H9 (cell line): Measurements from ENCODE around the gene WDR75. TPM values are rescaled to one million over a fixed set of nuclear protein-coding genes. Genes with fewer than 3 reads are reported as not detected.

ENCODE experiments used
- DNase-seq: peaks from one replicate; pipeline ENCODE4 v3.0.0-alpha.2; 2017
- H2AFZ ChIP-seq: one replicate; pipeline ENCODE4 v1.6.1; 2013; ENCODE audit warnings: mild to moderate bottlenecking, low read length, control low read depth, moderate library complexity
- H2AK5ac ChIP-seq: 2 replicates; pipeline ENCODE4 v1.6.1; 2013; ENCODE audit warnings: low read length, control low read depth, mixed read lengths; ENCODE audit not compliant: insufficient read length
- H2BK120ac ChIP-seq: one replicate; pipeline ENCODE4 v1.6.1; 2013; ENCODE audit warnings: low read depth, mild to moderate bottlenecking, low read length, control low read depth, inconsistent platforms; ENCODE audit not compliant: poor library complexity, severe bottlenecking
- H2BK12ac ChIP-seq: 2 replicates; pipeline ENCODE4 v1.6.1; 2013; ENCODE audit warnings: low read length, control low read depth, mixed read lengths, low read depth; ENCODE audit not compliant: insufficient read length
- H2BK15ac ChIP-seq: 2 replicates; pipeline ENCODE4 v1.6.1; 2013; ENCODE audit warnings: low read depth, low read length, control low read depth
- H2BK20ac ChIP-seq: one replicate; pipeline ENCODE4 v1.6.1; 2013; ENCODE audit warnings: low read depth, mild to moderate bottlenecking, low read length, control low read depth, inconsistent platforms; ENCODE audit not compliant: poor library complexity, severe bottlenecking
- H2BK5ac ChIP-seq: 2 replicates; pipeline ENCODE4 v1.6.1; 2013; ENCODE audit warnings: low read length, control low read depth, mixed read lengths; ENCODE audit not compliant: insufficient read length
- H3K14ac ChIP-seq: 2 replicates; pipeline ENCODE4 v1.6.1; 2013; ENCODE audit warnings: low read length, control low read depth; ENCODE audit not compliant: insufficient read depth
- H3K18ac ChIP-seq: 2 replicates; pipeline ENCODE4 v1.6.1; 2013; ENCODE audit warnings: low read depth, mild to moderate bottlenecking, mixed read lengths, low read length, control low read depth; ENCODE audit not compliant: insufficient read length
- H3K23ac ChIP-seq: 2 replicates; pipeline ENCODE4 v1.6.1; 2013; ENCODE audit warnings: low read length, control low read depth, mixed read lengths, low read depth; ENCODE audit not compliant: insufficient read length
- H3K23me2 ChIP-seq: 2 replicates; pipeline ENCODE4 v1.6.1; 2013; ENCODE audit warnings: low read depth, mild to moderate bottlenecking, mixed read lengths, low read length, control low read depth; ENCODE audit not compliant: insufficient read length, poor library complexity, severe bottlenecking
- H3K27ac ChIP-seq: 2 replicates; pipeline ENCODE4 v1.5.1; 2013; ENCODE audit warnings: low read length, control low read depth, mixed read lengths, low read depth; ENCODE audit not compliant: insufficient read length
- H3K27me3 ChIP-seq: 2 replicates; pipeline ENCODE4 v1.6.1; 2013; ENCODE audit warnings: low read length, control low read depth, inconsistent platforms; ENCODE audit not compliant: insufficient read depth
- H3K4ac ChIP-seq: 2 replicates; pipeline ENCODE4 v1.6.1; 2013; ENCODE audit warnings: low read depth, mild to moderate bottlenecking, control low read depth, inconsistent platforms, low read length, moderate library complexity
- H3K4me1 ChIP-seq: 2 replicates; pipeline ENCODE4 v1.6.1; 2013; ENCODE audit warnings: low read length, control low read depth, inconsistent platforms; ENCODE audit not compliant: insufficient read depth
- H3K4me2 ChIP-seq: 2 replicates; pipeline ENCODE4 v1.6.1; 2013; ENCODE audit warnings: low read length, control low read depth, mixed read lengths; ENCODE audit not compliant: insufficient read length, insufficient read depth
- H3K56ac ChIP-seq: 2 replicates; pipeline ENCODE4 v1.6.1; 2013; ENCODE audit warnings: low read depth, mild to moderate bottlenecking, mixed read lengths, low read length, control low read depth; ENCODE audit not compliant: insufficient read length
- H3K79me1 ChIP-seq: 2 replicates; pipeline ENCODE4 v1.6.1; 2013; ENCODE audit warnings: low read depth, mild to moderate bottlenecking, moderate library complexity, low read length, control low read depth, inconsistent platforms; ENCODE audit not compliant: insufficient read depth, poor library complexity, severe bottlenecking
- H3K79me2 ChIP-seq: 2 replicates; pipeline ENCODE4 v1.6.1; 2013; ENCODE audit warnings: low read length, control low read depth, inconsistent platforms; ENCODE audit not compliant: insufficient read depth
- H3K9ac ChIP-seq: 2 replicates; pipeline ENCODE4 v1.6.1; 2013; ENCODE audit warnings: low read length, control low read depth, mixed read lengths; ENCODE audit not compliant: insufficient read length; ENCODE audit errors: extremely low read depth
- H3K9me3 ChIP-seq: one replicate; pipeline ENCODE4 v1.6.1; 2013; ENCODE audit warnings: low read depth, low read length, inconsistent platforms; ENCODE audit not compliant: control insufficient read depth
- H3T11ph ChIP-seq: one replicate; pipeline ENCODE4 v1.6.1; 2013; ENCODE audit warnings: mild to moderate bottlenecking, low read length, control low read depth, inconsistent platforms
- H4K20me1 ChIP-seq: one replicate; pipeline ENCODE4 v1.6.1; 2013; ENCODE audit not compliant: control insufficient read depth, insufficient read length, insufficient read depth
- H4K5ac ChIP-seq: 2 replicates; pipeline ENCODE4 v1.6.1; 2013; ENCODE audit warnings: low read depth, mild to moderate bottlenecking, mixed read lengths, low read length, control low read depth; ENCODE audit not compliant: insufficient read length
- H4K8ac ChIP-seq: replicated peaks from 2 replicates; pipeline ENCODE4 v1.6.1; 2013; ENCODE audit warnings: low read length, control low read depth, mixed read lengths, low read depth; ENCODE audit not compliant: insufficient read length
- H4K91ac ChIP-seq: 2 replicates; pipeline ENCODE4 v1.6.1; 2013; ENCODE audit warnings: low read depth, mild to moderate bottlenecking, moderate library complexity, mixed read lengths, low read length, control low read depth; ENCODE audit not compliant: insufficient read length
- H3K27ac Mint-ChIP-seq, 3 experiments: 2 replicates in 2 of 3; 3 replicates in 1 of 3; pipeline ENCODE4 v1.8.0; 2020 to 2021; ENCODE audit warnings: mixed read lengths in 3 of 3, mild to moderate bottlenecking in 1 of 3, moderate library complexity in 1 of 3
- H3K27me3 Mint-ChIP-seq: 2 replicates; pipeline ENCODE4 v1.8.0; 2021; ENCODE audit warnings: low read depth, mild to moderate bottlenecking, moderate library complexity, mixed read lengths
- H3K36me3 Mint-ChIP-seq, 3 experiments: 2 replicates in 2 of 3; 3 replicates in 1 of 3; pipeline ENCODE4 v1.8.0; 2020 to 2021; ENCODE audit warnings: low read depth in 3 of 3, mixed read lengths in 3 of 3; ENCODE audit not compliant: insufficient read depth in 1 of 3
- H3K4me1 Mint-ChIP-seq, 2 experiments: 2 replicates each; pipeline ENCODE4 v1.8.0; 2020; ENCODE audit warnings: mixed read lengths in 2 of 2
- H3K4me3 Mint-ChIP-seq, 2 experiments: 2 replicates in 1 of 2; 3 replicates in 1 of 2; pipeline ENCODE4 v1.8.0; 2020 to 2021; ENCODE audit warnings: mild to moderate bottlenecking in 2 of 2, mixed read lengths in 2 of 2, moderate library complexity in 1 of 2
- H3K9me3 Mint-ChIP-seq, 2 experiments: 2 replicates in 1 of 2; 3 replicates in 1 of 2; pipeline ENCODE4 v1.8.0; 2020; ENCODE audit warnings: mild to moderate bottlenecking in 2 of 2, mixed read lengths in 2 of 2, moderate library complexity in 1 of 2
- WGBS: extraction: QIAGEN DNeasy Blood & Tissue Kit; methylation state at CpG from one replicate; pipeline ENCODE4 v1.1.7; 2013; ENCODE audit warnings: missing lambda C conversion rate, low lambda C conversion rate, mixed read lengths; ENCODE audit not compliant: insufficient read length; ENCODE audit errors: extremely low coverage; 5-methylcytosine and 5-hydroxymethylcytosine counted together
- total RNA-seq: library from RNA; stranded (reverse); gene quantifications from 2 replicates; pipeline ENCODE4 v1.2.1, GENCODE V29; 2021
- TF ChIP-seq, protein P1 (sequence below): fragments of 200-600 bp; sonication (generic); conservative IDR thresholded peaks from 3 replicates; pipeline ENCODE4 v1.8.0; 2021; ENCODE audit warnings: antibody characterized with exemption, mild to moderate bottlenecking

The WDR75 gene
- total RNA-seq, 1 experiment from 2014 or later: 80.6 TPM

- Histone ChIP-seq H3T11ph (no peak overlapping the region), H3K56ac (no peak overlapping the region), H2BK120ac (no peak overlapping the region), H2BK5ac (no peak overlapping the region), H3K4ac (no peak overlapping the region), H2AFZ (no peak overlapping the region), H2BK20ac (no peak overlapping the region), H3K9me3 (no peaks in the 10 kb centered on the region), H2BK15ac (no peak overlapping the region), H2AK5ac (no peak overlapping the region), H2BK12ac (no peak overlapping the region), H3K79me2 (no peaks in the 10 kb centered on the region), H3K23me2 (no peaks in the 10 kb centered on the region), H3K4me2 (no peak overlapping the region), H3K9ac (no peak overlapping the region), H3K18ac (no peak overlapping the region), H3K23ac (no peak overlapping the region), H4K5ac (no peak overlapping the region), H4K91ac (no peak overlapping the region), H3K27ac (no peak overlapping the region), H3K4me1 (no peaks in the 10 kb centered on the region), H3K27me3 (no peaks in the 10 kb centered on the region), H3K14ac (no peak overlapping the region), H4K20me1 (no peaks in the 10 kb centered on the region), H3K79me1 (no peaks in the 10 kb centered on the region), H4K8ac (no peak overlapping the region)
- H3K4me3 Mint-ChIP-seq: no peak overlapping the region
- DNase-seq: no peak
- no peaks in the 10 kb centered on the region for H3K4me1 Mint-ChIP-seq
- H3K36me3 Mint-ChIP-seq: no peaks in the 10 kb centered on the region
- H3K27ac Mint-ChIP-seq: no peak overlapping the region
- H3K27me3 Mint-ChIP-seq: no peaks in the 10 kb centered on the region
- no peaks in the 10 kb centered on the region for H3K9me3 Mint-ChIP-seq
- WGBS: no CpG with 5 or more reads among the region's 2 CpGs
- TF ChIP-seq, protein P1, sequence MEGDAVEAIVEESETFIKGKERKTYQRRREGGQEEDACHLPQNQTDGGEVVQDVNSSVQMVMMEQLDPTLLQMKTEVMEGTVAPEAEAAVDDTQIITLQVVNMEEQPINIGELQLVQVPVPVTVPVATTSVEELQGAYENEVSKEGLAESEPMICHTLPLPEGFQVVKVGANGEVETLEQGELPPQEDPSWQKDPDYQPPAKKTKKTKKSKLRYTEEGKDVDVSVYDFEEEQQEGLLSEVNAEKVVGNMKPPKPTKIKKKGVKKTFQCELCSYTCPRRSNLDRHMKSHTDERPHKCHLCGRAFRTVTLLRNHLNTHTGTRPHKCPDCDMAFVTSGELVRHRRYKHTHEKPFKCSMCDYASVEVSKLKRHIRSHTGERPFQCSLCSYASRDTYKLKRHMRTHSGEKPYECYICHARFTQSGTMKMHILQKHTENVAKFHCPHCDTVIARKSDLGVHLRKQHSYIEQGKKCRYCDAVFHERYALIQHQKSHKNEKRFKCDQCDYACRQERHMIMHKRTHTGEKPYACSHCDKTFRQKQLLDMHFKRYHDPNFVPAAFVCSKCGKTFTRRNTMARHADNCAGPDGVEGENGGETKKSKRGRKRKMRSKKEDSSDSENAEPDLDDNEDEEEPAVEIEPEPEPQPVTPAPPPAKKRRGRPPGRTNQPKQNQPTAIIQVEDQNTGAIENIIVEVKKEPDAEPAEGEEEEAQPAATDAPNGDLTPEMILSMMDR: no peak
Observed at GRCh38 chr2:189393440-189394111, 47.7 kb upstream of the WDR75 start.
